Measurements from ENCODE around the gene TRAF3. TPM values are rescaled to one million over a fixed set of nuclear protein-coding genes. Genes with fewer than 3 reads are reported as not detected.
"Not testable (repeated sequence)": the region's sequence is repeated elsewhere in the genome, so short reads cannot be mapped to it uniquely, and the experiment has no call there.

TRAF3 gene
- total RNA-seq, 1 donor from 2014 or later: 25.9 TPM

- Mint-ChIP-seq H3K27me3 (ENCODE audit: low read depth, unreplicated experiment) (no peaks in the 10 kb centered on the region), H3K4me1 (ENCODE audit: low read depth, unreplicated experiment) (peaks cover 4% of the 10 kb centered on the region), H3K36me3 (ENCODE audit: low read depth, unreplicated experiment) (peaks cover 23% of the 10 kb centered on the region), H3K4me3 (ENCODE audit: unreplicated experiment) (no peak overlapping the region), H3K9me3 (ENCODE audit: unreplicated experiment) (no peaks in the 10 kb centered on the region), H3K27ac (ENCODE audit: unreplicated experiment) (no peak overlapping the region)
- H3K4me2 ChIP-seq (ENCODE audit: low read length): no peak overlapping the region
- peaks cover 2% of the 10 kb centered on the region for H3K4me1 ChIP-seq (ENCODE audit: insufficient read depth, low read length)
- H3K9me3 ChIP-seq (ENCODE audit: insufficient read depth, low read depth, low read length): no peaks in the 10 kb centered on the region
- no peak overlapping the region for H3K27ac ChIP-seq (ENCODE audit: low read depth, low read length)
- no peaks in the 10 kb centered on the region for H3K27me3 ChIP-seq (ENCODE audit: insufficient read depth, low read length)
- no peak overlapping the region for H3K4me3 ChIP-seq (ENCODE audit: insufficient read depth, low read depth, low read length)
- H3K36me3 ChIP-seq (ENCODE audit: insufficient read depth, low read length): peaks cover 22% of the 10 kb centered on the region
- no peaks in the 10 kb centered on the region for H3K79me2 ChIP-seq (ENCODE audit: insufficient read depth, low read length)
- TF ChIP-seq EZH2 (IDR thresholded peaks at IDR 0.05; ENCODE audit: insufficient read depth, low read length) (no peak), CTCF (IDR thresholded peaks at IDR 0.05; ENCODE audit: insufficient read depth, low read depth, low read length) (no peak)
- DNase-seq (ENCODE audit: low read depth) (peak; percentile 40), FAIRE-seq (no peak)
- peaks cover 5% of the 10 kb centered on the region for H4K20me1 ChIP-seq (ENCODE audit: insufficient read depth, low read length)
- H2AFZ ChIP-seq (ENCODE audit: low read depth, low read length): no peak overlapping the region
- no peak overlapping the region for H3K9ac ChIP-seq (ENCODE audit: low read length)
Measured at GRCh38 chr14:102891556-102891955, 114.3 kb downstream of the TRAF3 start.

GRCh38 chr14:102892651-102893050 is 115.4 kb downstream of the TRAF3 start:
- H3K9ac ChIP-seq (ENCODE audit: low read length): no peak overlapping the region
- no peak overlapping the region for H3K4me2 ChIP-seq (ENCODE audit: low read length)
- H3K4me1 ChIP-seq (ENCODE audit: insufficient read depth, low read length): peaks cover 2% of the 10 kb centered on the region
- Mint-ChIP-seq H3K4me3 (ENCODE audit: unreplicated experiment) (no peak overlapping the region), H3K27ac (ENCODE audit: unreplicated experiment) (no peak overlapping the region), H3K9me3 (ENCODE audit: unreplicated experiment) (no peaks in the 10 kb centered on the region), H3K36me3 (ENCODE audit: low read depth, unreplicated experiment) (peaks cover 20% of the 10 kb centered on the region), H3K27me3 (ENCODE audit: low read depth, unreplicated experiment) (no peaks in the 10 kb centered on the region), H3K4me1 (ENCODE audit: low read depth, unreplicated experiment) (peaks cover 4% of the 10 kb centered on the region)
- H4K20me1 ChIP-seq (ENCODE audit: insufficient read depth, low read length): peaks cover 5% of the 10 kb centered on the region
- H3K4me3 ChIP-seq (ENCODE audit: insufficient read depth, low read depth, low read length): no peak overlapping the region
- TF ChIP-seq CTCF (IDR thresholded peaks at IDR 0.05; ENCODE audit: insufficient read depth, low read depth, low read length): no peak
- no peak for TF ChIP-seq EZH2 (IDR thresholded peaks at IDR 0.05; ENCODE audit: insufficient read depth, low read length)
- H3K79me2 ChIP-seq (ENCODE audit: insufficient read depth, low read length): no peaks in the 10 kb centered on the region
- no peak for FAIRE-seq
- no peak for DNase-seq (ENCODE audit: low read depth)
- H3K27ac ChIP-seq (ENCODE audit: low read depth, low read length): no peak overlapping the region
- no peaks in the 10 kb centered on the region for H3K27me3 ChIP-seq (ENCODE audit: insufficient read depth, low read length)
- no peaks in the 10 kb centered on the region for H3K9me3 ChIP-seq (ENCODE audit: insufficient read depth, low read depth, low read length)
- no peak overlapping the region for H2AFZ ChIP-seq (ENCODE audit: low read depth, low read length)
- peaks cover 24% of the 10 kb centered on the region for H3K36me3 ChIP-seq (ENCODE audit: insufficient read depth, low read length)

GRCh38 chr14:102893452-102893851 is 116.2 kb downstream of the TRAF3 start:
- H3K4me1 Mint-ChIP-seq (ENCODE audit: low read depth, unreplicated experiment): peaks cover 4% of the 10 kb centered on the region
- no peak overlapping the region for H3K4me2 ChIP-seq (ENCODE audit: low read length)
- H3K9ac ChIP-seq (ENCODE audit: low read length): no peak overlapping the region
- no peaks in the 10 kb centered on the region for H3K9me3 Mint-ChIP-seq (ENCODE audit: unreplicated experiment)
- FAIRE-seq (peak; percentile 55), DNase-seq (ENCODE audit: low read depth) (peak; percentile 90)
- peaks cover 5% of the 10 kb centered on the region for H4K20me1 ChIP-seq (ENCODE audit: insufficient read depth, low read length)
- H3K27me3 Mint-ChIP-seq (ENCODE audit: low read depth, unreplicated experiment): no peaks in the 10 kb centered on the region
- peaks cover 17% of the 10 kb centered on the region for H3K36me3 Mint-ChIP-seq (ENCODE audit: low read depth, unreplicated experiment)
- peak overlapping the region; percentile 42 for H3K27ac Mint-ChIP-seq (ENCODE audit: unreplicated experiment)
- no peak overlapping the region for H3K4me3 Mint-ChIP-seq (ENCODE audit: unreplicated experiment)
- no peaks in the 10 kb centered on the region for H3K27me3 ChIP-seq (ENCODE audit: insufficient read depth, low read length)
- no peak overlapping the region for H2AFZ ChIP-seq (ENCODE audit: low read depth, low read length)
- no peak overlapping the region for H3K27ac ChIP-seq (ENCODE audit: low read depth, low read length)
- no peak for TF ChIP-seq EZH2 (IDR thresholded peaks at IDR 0.05; ENCODE audit: insufficient read depth, low read length)
- no peak for TF ChIP-seq CTCF (IDR thresholded peaks at IDR 0.05; ENCODE audit: insufficient read depth, low read depth, low read length)
- no peak overlapping the region for H3K4me3 ChIP-seq (ENCODE audit: insufficient read depth, low read depth, low read length)
- H3K9me3 ChIP-seq (ENCODE audit: insufficient read depth, low read depth, low read length): no peaks in the 10 kb centered on the region
- peaks cover 2% of the 10 kb centered on the region for H3K4me1 ChIP-seq (ENCODE audit: insufficient read depth, low read length)
- H3K79me2 ChIP-seq (ENCODE audit: insufficient read depth, low read length): no peaks in the 10 kb centered on the region
- peaks cover 26% of the 10 kb centered on the region for H3K36me3 ChIP-seq (ENCODE audit: insufficient read depth, low read length)

- not testable (repeated sequence) for H3K27me3 Mint-ChIP-seq (ENCODE audit: low read depth, unreplicated experiment); H2AFZ ChIP-seq (ENCODE audit: low read depth, low read length); H3K27ac Mint-ChIP-seq (ENCODE audit: unreplicated experiment); H3K9me3 Mint-ChIP-seq (ENCODE audit: unreplicated experiment); H3K27ac ChIP-seq (ENCODE audit: low read depth, low read length); H3K4me2 ChIP-seq (ENCODE audit: low read length); H3K9ac ChIP-seq (ENCODE audit: low read length); H3K4me3 ChIP-seq (ENCODE audit: insufficient read depth, low read depth, low read length); FAIRE-seq; H3K27me3 ChIP-seq (ENCODE audit: insufficient read depth, low read length); H3K4me1 Mint-ChIP-seq (ENCODE audit: low read depth, unreplicated experiment); DNase-seq (ENCODE audit: low read depth); H3K4me3 Mint-ChIP-seq (ENCODE audit: unreplicated experiment); H4K20me1 ChIP-seq (ENCODE audit: insufficient read depth, low read length); H3K9me3 ChIP-seq (ENCODE audit: insufficient read depth, low read depth, low read length); H3K4me1 ChIP-seq (ENCODE audit: insufficient read depth, low read length); H3K79me2 ChIP-seq (ENCODE audit: insufficient read depth, low read length)
- H3K36me3 Mint-ChIP-seq (ENCODE audit: low read depth, unreplicated experiment): peaks cover 20% of the 10 kb centered on the region
- peaks cover 21% of the 10 kb centered on the region for H3K36me3 ChIP-seq (ENCODE audit: insufficient read depth, low read length)
Measured at GRCh38 chr14:102896735-102897134, 119.5 kb downstream of the TRAF3 start.

Data from astrocyte (in vitro differentiated cells and primary cell).